ENCODE measurements around the gene RPS27L.

RPS27L gene

DNA sequence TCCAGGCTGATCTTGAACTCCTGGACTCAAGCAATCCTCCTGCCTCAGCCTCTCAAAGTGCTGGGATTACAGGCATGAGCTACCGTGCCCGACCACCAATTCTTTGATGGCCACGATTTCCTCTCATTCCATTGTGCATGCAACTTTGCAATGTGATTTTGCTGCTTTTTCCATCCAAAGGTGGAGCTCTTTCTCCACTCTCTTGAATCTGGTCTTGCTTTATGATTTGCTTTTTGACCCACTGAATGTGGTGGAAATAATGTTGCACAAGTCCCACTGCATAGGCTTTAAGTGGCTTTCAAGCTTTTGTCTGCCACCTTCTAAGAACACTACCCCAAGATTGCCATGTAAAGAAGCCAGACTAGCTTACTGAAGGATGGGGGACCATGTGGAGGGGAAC lies 10.6 kb downstream of the RPS27L start:
- no peak for DNase-seq
- Mint-ChIP-seq H3K27ac (peak overlapping the region in 1 of 2 donors; percentile 41), H3K4me3 (no peak overlapping the region), H3K36me3 (ENCODE audit: insufficient read depth) (peaks cover 23% of the 10 kb centered on the region), H3K27me3 (no peaks in the 10 kb centered on the region), H3K9me3 (no peaks in the 10 kb centered on the region), H3K4me1 (ENCODE audit: low read depth in 2 of 2) (peaks cover 1 to 11% of the 10 kb centered on the region in 2 donors)
- ATAC-seq (replicated peaks): no peak

DNA sequence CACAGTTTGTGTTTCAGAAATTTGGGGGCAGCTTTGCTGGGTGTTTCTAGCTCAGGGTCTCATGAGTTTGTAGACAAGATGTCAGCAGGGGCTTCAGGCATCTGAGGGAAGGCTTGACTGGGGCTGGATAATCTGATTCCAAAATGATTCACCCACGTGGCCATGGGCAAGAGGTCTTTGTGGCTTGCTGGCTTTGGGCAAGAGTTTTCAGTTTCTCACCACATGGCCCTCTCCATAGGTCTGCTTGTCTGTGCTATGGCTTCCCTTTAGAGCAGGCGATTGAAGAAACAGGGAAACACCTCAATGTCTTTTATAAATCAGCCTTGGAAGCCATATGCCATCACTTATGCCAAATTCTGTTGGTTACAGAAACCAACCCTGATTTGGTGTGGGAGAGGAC lies 11.9 kb downstream of the RPS27L start:
- H3K4me3 Mint-ChIP-seq: no peak overlapping the region
- peaks cover 17% of the 10 kb centered on the region for H3K36me3 Mint-ChIP-seq (ENCODE audit: insufficient read depth)
- no peak overlapping the region for H3K27ac Mint-ChIP-seq
- no peaks in the 10 kb centered on the region for H3K27me3 Mint-ChIP-seq
- DNase-seq (no peak), ATAC-seq (replicated peaks) (no peak)
- H3K4me1 Mint-ChIP-seq (ENCODE audit: low read depth in 2 of 2): peaks cover 1 to 11% of the 10 kb centered on the region in 2 donors
- H3K9me3 Mint-ChIP-seq: no peaks in the 10 kb centered on the region

DNA sequence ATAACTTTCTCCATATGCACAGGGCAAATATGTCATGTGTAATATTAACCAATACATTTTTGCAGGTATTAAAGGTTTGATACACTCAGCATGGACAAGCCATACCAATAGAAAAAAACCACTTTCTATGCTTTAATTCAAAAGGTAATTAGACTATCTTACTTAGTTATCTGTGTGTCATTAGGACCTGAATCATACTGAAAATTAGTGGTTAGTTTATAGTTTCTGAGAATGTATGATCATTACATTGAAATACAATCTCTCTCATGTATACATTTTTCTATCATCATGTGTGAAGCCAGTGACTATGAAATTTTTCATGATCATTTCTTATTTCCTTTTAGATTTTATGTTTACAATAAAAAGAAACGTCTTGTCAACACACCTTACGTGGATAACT lies 16.3 kb downstream of the RPS27L start:
- no peak overlapping the region for H3K27ac Mint-ChIP-seq
- DNase-seq: no peak
- peaks cover 14% of the 10 kb centered on the region for H3K36me3 Mint-ChIP-seq (ENCODE audit: insufficient read depth)
- ATAC-seq (replicated peaks): no peak
- H3K4me1 Mint-ChIP-seq (ENCODE audit: low read depth in 2 of 2): peaks cover 1 to 11% of the 10 kb centered on the region in 2 donors
- no peaks in the 10 kb centered on the region for H3K27me3 Mint-ChIP-seq
- H3K9me3 Mint-ChIP-seq: no peaks in the 10 kb centered on the region
- H3K4me3 Mint-ChIP-seq: no peak overlapping the region

DNA sequence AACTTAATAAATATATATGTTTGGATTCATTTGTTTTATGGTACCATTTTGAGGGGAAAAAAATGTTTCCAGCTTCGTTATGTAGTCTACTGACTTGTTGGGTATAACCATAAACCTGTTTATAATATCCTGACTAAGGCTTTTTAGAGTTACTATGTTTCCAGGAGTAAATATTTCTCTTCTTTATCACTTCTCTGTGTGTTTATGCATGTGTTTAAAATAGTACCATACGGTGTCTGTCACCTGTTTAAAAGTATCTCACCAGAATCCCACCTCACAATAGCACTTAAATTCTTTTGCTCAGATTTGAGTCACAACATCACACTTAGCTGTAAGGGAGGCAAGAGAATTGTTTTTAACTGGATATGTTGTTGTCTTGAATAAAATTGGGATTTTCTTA lies 20.5 kb downstream of the RPS27L start:
- H3K27ac Mint-ChIP-seq: no peak overlapping the region
- H3K36me3 Mint-ChIP-seq (ENCODE audit: insufficient read depth): peaks cover 16% of the 10 kb centered on the region
- no peaks in the 10 kb centered on the region for H3K4me1 Mint-ChIP-seq (ENCODE audit: low read depth in 2 of 2)
- no peak for DNase-seq
- H3K9me3 Mint-ChIP-seq: no peaks in the 10 kb centered on the region
- ATAC-seq (replicated peaks): no peak
- no peak overlapping the region for H3K4me3 Mint-ChIP-seq
- no peaks in the 10 kb centered on the region for H3K27me3 Mint-ChIP-seq

DNA sequence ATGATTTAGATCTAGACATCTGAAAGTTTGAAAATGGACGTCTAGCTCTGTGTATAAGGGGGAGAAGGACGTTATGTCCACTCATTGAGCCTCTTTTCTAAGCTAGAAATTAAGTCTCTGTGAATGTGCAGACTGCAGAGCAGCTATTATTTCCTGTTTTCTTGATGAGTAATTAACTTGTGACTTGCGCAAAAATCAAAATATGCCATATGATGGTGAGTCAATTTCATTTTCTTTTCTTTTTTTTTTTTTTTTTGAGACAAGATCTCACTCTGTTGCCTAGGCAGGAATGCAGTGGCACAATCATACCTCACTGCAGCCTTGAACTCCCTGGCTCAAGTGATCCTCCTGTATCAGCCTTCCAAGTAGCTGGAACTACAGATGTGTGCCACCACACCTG lies 21.5 kb downstream of the RPS27L start:
- H3K36me3 Mint-ChIP-seq (ENCODE audit: insufficient read depth): peaks cover 16% of the 10 kb centered on the region
- peak; percentile 43 for ATAC-seq (replicated peaks)

DNA sequence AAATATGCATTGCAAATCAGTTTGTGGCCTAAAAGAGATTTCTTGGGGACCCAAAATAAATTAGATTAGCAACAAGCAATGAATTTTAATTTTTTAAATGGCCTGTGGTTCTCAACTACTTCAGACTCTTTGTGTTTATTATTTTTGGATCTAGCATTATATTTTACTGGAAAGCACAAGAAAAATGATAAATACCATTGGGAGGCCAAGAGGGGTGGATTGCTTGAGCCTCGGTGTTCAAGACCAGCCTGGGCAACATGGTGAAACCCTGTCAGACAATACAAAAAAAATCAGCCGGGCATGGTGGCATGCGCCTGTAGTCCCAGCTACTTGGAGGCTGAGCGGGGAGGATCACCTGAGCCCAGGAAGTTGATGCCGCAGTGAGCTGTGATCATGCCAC lies 22.0 kb downstream of the RPS27L start:
- Mint-ChIP-seq H3K9me3 (no peaks in the 10 kb centered on the region), H3K27me3 (no peaks in the 10 kb centered on the region), H3K36me3 (ENCODE audit: insufficient read depth) (peaks cover 18% of the 10 kb centered on the region), H3K4me3 (no peak overlapping the region), H3K4me1 (ENCODE audit: low read depth in 2 of 2) (no peaks in the 10 kb centered on the region), H3K27ac (no peak overlapping the region)
- ATAC-seq (replicated peaks) (no peak), DNase-seq (no peak)

More for the DNA sequence above, 21.5 kb downstream of the RPS27L start:
- no peaks in the 10 kb centered on the region for H3K9me3 Mint-ChIP-seq
- no peaks in the 10 kb centered on the region for H3K4me1 Mint-ChIP-seq (ENCODE audit: low read depth in 2 of 2)
- H3K27me3 Mint-ChIP-seq: no peaks in the 10 kb centered on the region
- no peak for DNase-seq
- no peak overlapping the region for H3K4me3 Mint-ChIP-seq
- H3K27ac Mint-ChIP-seq: no peak overlapping the region

DNA sequence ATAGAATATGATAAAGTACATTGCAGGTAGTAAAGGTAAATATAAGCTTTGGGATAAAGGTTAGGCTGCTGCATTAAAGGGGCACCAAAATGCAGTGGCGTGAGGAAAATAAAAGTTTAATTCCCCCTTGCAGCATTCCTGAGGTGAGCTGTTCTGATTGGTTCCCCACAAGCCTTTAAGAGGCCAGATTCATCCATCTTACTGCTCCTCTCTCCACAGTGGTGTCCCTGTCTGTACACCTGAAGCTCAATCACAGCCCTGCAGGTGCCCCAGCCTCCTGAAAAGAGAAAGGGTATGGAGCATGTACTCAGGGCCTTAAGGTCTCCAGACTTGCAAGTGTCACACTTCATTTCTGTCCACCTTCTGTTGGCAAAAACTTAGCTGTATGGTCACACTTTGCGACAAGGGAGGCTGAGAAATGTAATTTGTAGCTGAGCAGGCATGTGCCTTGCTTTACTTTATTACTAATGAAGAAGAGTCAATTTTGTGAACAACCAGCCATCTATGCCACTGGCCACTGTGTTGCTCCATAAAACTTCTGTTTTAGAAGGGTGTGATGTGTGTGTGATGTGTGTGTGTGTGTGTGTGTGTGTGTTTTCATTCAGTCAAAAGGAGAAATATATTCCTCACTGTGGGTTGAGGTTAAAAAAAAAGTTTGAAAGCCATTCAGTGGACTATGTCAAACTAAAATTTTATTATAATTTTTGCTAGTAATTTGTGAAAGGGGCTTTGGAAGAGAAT lies 22.9 kb downstream of the RPS27L start:
- ATAC-seq (replicated peaks) (no peak), DNase-seq (no peak)
- H3K27ac Mint-ChIP-seq: no peak overlapping the region
- H3K36me3 Mint-ChIP-seq (ENCODE audit: insufficient read depth): peaks cover 26% of the 10 kb centered on the region
- no peaks in the 10 kb centered on the region for H3K27me3 Mint-ChIP-seq
- no peaks in the 10 kb centered on the region for H3K9me3 Mint-ChIP-seq
- no peak overlapping the region for H3K4me3 Mint-ChIP-seq
- H3K4me1 Mint-ChIP-seq (ENCODE audit: low read depth in 2 of 2): no peaks in the 10 kb centered on the region

DNA sequence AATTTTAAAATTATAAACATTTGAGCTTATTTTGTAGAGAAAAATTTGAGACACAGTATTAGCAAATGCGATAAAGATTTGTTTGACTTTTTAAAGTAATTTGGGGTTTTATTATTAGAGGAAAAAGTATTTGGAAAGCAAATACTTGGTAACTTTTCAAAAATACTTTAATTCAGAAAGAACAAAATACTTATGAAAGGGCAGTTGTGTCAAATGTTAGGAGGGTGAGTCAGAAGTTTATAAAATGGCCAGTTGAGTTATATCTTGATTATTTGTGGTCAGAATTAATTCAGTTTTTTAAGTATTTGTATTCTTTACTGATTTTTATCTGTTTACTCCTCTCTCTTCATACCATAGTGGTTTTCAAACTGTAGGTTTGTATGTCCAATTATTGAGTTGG lies 23.5 kb downstream of the RPS27L start:
- H3K4me3 Mint-ChIP-seq: no peak overlapping the region
- no peaks in the 10 kb centered on the region for H3K27me3 Mint-ChIP-seq
- H3K4me1 Mint-ChIP-seq (ENCODE audit: low read depth in 2 of 2): no peaks in the 10 kb centered on the region
- H3K27ac Mint-ChIP-seq: no peak overlapping the region
- H3K9me3 Mint-ChIP-seq: no peaks in the 10 kb centered on the region
- no peak for ATAC-seq (replicated peaks)
- peaks cover 22% of the 10 kb centered on the region for H3K36me3 Mint-ChIP-seq (ENCODE audit: insufficient read depth)
- no peak for DNase-seq

DNA sequence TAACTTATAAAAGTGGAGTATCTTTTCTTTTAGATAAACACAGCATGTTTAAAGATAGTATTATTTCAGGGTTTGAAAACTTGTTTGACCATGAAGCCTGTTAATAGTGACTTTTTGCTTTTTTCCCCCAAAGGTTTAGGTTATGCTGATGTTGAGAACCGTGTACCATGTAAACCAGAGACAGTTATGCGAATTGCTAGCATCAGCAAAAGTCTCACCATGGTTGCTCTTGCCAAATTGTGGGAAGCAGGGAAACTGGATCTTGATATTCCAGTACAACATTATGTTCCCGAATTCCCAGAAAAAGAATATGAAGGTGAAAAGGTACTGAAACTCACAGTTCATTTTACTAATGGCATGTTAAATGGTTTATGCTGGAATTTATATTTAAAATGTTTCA lies 30.6 kb downstream of the RPS27L start:
- Mint-ChIP-seq H3K27me3 (no peaks in the 10 kb centered on the region), H3K36me3 (ENCODE audit: insufficient read depth) (peaks cover 44% of the 10 kb centered on the region)
- no peak for ATAC-seq (replicated peaks)

DNA sequence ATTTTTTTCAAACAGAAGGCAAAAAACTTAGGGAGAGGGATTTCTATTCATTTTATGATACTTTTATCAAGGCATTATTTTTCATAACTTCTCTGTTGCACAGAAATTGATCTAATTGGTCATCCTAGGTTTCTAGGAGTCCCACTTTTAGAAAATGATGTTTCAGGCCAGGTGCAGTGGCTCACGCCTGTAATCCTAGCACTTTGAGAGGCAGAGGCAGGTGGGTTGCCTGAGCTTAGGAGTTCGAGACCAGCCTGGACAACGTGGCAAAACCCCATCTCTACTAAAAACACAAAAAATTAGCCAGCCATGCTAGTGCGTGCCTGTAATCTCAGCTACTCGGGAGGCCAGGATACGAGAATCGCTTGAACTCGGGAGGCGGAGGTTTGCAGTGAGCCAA lies 32.8 kb downstream of the RPS27L start:
- no peak for ATAC-seq (replicated peaks)

More for the DNA sequence above, 30.6 kb downstream of the RPS27L start:
- Mint-ChIP-seq H3K9me3 (no peaks in the 10 kb centered on the region), H3K4me3 (no peak overlapping the region), H3K4me1 (ENCODE audit: low read depth in 2 of 2) (peaks cover 6 to 10% of the 10 kb centered on the region in 2 donors), H3K27ac (no peak overlapping the region)
- DNase-seq: no peak

DNA sequence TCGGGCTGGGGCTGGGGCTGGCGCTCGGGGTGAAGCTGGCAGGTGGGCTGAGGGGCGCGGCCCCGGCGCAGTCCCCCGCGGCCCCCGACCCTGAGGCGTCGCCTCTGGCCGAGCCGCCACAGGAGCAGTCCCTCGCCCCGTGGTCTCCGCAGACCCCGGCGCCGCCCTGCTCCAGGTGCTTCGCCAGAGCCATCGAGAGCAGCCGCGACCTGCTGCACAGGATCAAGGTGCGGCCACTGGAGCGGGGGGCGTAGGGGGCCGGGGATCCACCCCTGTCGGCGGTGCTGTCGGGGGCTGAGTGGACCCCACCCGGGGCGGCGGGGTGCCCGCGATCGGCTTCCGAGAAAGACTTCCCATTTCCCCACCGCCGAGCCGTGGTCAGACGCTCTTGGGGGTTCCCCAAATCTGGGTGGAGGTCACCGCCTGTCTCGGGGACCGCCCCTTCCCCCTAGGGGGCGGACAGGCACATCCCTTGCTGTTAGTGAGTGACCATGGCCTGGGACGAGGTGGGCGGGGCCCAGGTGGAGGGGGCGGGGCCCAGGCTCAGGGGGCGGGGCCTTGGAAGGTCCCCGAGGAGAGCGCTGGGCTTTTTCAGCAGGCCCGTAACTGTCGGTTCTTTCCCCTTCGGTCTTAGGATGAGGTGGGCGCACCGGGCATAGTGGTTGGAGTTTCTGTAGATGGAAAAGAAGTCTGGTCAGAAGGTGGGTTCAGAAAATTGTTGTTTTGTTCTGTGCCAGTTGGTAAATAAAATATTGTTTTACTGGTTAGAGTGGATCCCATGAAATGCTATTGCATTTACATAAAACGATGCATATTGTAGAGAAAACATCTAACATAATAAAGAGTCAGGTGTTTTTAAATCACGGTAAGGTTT lies 35.0 kb downstream of the RPS27L start:
- Mint-ChIP-seq H3K4me1 (ENCODE audit: low read depth in 2 of 2) (peaks cover 10 to 17% of the 10 kb centered on the region in 2 donors), H3K9me3 (peaks cover 3 to 5% of the 10 kb centered on the region in 2 donors), H3K36me3 (ENCODE audit: insufficient read depth) (peaks cover 30% of the 10 kb centered on the region), H3K4me3 (peak overlapping the region; percentile 73 to 82), H3K27me3 (no peaks in the 10 kb centered on the region), H3K27ac (peak overlapping the region; percentile 44 to 66)
- peak; percentile 75 to 81 (median 80) for DNase-seq
- peak; percentile 81 for ATAC-seq (replicated peaks)

More for the DNA sequence above, 32.8 kb downstream of the RPS27L start:
- Mint-ChIP-seq H3K4me1 (ENCODE audit: low read depth in 2 of 2) (peaks cover 10 to 17% of the 10 kb centered on the region in 2 donors), H3K9me3 (peaks cover 3 to 5% of the 10 kb centered on the region in 2 donors), H3K36me3 (ENCODE audit: insufficient read depth) (peaks cover 37% of the 10 kb centered on the region), H3K27me3 (no peaks in the 10 kb centered on the region), H3K4me3 (no peak overlapping the region), H3K27ac (no peak overlapping the region)
- DNase-seq: no peak

DNA sequence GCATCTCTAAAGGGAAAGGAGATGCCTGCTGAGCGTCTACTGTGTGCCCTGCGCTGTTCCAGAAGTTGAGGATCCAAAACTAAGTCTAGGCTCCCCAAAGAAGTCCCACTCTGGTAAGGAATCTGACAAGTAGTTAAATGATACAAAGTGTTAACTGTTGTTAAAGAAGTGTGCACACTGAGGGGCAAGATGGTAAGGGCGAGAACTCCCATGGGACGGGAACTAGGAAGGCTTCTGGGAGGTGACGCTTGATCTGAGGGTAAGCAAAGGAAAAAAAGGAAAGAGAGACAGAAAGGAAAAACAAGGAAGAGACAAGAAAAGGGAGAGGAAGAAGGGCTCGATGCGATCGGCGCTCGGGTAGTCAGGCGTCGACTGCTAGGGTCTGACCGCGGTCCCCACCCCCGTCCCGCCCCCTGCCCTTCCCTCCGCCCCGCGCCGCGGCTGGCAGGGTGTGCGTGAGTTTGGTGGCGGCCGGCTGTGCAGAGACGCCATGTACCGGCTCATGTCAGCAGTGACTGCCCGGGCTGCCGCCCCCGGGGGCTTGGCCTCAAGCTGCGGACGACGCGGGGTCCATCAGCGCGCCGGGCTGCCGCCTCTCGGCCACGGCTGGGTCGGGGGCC lies 35.8 kb downstream of the RPS27L start, which contains the start of gene LACTB:
Gene LACTB (plus strand): TSS at position 480 of the 620 bp plus-strand sequence. CDS start 11 bp downstream, at position 491.
- Mint-ChIP-seq H3K27ac (peak within 1 kb of the TSS; percentile 44 to 66), H3K4me1 (ENCODE audit: low read depth in 2 of 2) (peaks cover 10 to 17% of the 10 kb centered on the region in 2 donors), H3K36me3 (ENCODE audit: insufficient read depth) (peaks cover 23% of the 10 kb centered on the region), H3K9me3 (peaks cover 3 to 5% of the 10 kb centered on the region in 2 donors), H3K4me3 (peak within 1 kb of the TSS; percentile 73 to 82), H3K27me3 (no peaks in the 10 kb centered on the region)
- ATAC-seq (replicated peaks) (peak; percentile 87), DNase-seq (peak; percentile 66 to 69 (median 68))

DNA sequence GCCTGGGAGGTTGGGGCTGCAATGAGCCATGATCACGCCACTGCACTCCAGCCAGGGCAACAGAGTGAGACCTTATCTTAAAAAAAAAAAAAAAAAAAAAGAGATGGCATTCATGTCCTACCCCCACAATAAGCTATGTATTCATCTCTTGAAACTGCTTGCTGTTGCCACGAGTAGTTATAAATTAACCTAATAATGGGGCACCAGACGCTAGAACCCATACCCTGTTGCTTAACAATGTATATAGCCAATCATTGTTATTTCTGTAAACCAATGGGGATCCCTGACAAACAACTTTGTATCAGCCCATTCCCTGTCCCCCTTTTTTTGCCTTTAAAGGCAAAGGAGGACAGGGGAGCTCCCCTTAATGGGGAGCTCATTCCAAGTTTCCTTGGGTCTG lies 38.4 kb downstream of the RPS27L start:
- Mint-ChIP-seq H3K9me3 (peaks cover 3 to 5% of the 10 kb centered on the region in 2 donors), H3K4me3 (no peak overlapping the region), H3K4me1 (ENCODE audit: low read depth in 2 of 2) (peaks cover 10 to 17% of the 10 kb centered on the region in 2 donors), H3K27ac (no peak overlapping the region), H3K27me3 (no peaks in the 10 kb centered on the region), H3K36me3 (ENCODE audit: insufficient read depth) (peaks cover 12% of the 10 kb centered on the region)
- DNase-seq (no peak), ATAC-seq (replicated peaks) (no peak)
